ENCODE measurements around the gene LEPROT.

Gene LEPROT

DNA sequence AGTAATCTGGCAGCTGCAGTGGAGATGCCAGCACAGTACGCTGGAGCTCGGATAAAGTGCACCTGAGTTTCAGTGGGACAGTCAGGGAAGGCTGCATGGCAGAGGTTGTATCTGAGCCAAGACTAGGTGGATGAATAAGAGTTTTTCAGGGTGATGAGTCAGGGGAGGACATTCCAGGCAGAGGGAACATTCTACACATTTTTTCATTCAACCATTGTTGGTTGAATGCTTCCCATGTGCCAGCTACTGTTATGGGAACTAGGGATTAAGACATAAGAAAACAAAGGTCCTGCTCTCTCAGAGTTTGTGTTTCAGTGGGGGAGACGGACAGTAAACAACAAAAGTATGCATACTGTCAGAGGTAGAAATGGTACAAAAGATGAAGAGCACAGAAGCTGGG is 5.2 kb downstream of the LEPROT start:
- H3K36me3 ChIP-seq (ENCODE audit: control insufficient read depth, insufficient read depth, low read length), result no peaks in the 10 kb centered on the region
- H3K9me3 ChIP-seq (ENCODE audit: control insufficient read depth, low read length), result no peaks in the 10 kb centered on the region
- H3K9ac ChIP-seq, result no peak overlapping the region
- H3K27ac ChIP-seq, result no peak overlapping the region
- no peak overlapping the region for H3K4me2 ChIP-seq (ENCODE audit: low read length)
- no peaks in the 10 kb centered on the region for H3K4me1 ChIP-seq
- H3K79me2 ChIP-seq, result peaks cover 14% of the 10 kb centered on the region
- no peak overlapping the region for H2AFZ ChIP-seq
- H3K27me3 ChIP-seq (ENCODE audit: control insufficient read depth, insufficient read depth, low read length), result no peaks in the 10 kb centered on the region
- no peak overlapping the region for H3K4me3 ChIP-seq (ENCODE audit: low read depth, low read length)
- TF ChIP-seq, protein P1, sequence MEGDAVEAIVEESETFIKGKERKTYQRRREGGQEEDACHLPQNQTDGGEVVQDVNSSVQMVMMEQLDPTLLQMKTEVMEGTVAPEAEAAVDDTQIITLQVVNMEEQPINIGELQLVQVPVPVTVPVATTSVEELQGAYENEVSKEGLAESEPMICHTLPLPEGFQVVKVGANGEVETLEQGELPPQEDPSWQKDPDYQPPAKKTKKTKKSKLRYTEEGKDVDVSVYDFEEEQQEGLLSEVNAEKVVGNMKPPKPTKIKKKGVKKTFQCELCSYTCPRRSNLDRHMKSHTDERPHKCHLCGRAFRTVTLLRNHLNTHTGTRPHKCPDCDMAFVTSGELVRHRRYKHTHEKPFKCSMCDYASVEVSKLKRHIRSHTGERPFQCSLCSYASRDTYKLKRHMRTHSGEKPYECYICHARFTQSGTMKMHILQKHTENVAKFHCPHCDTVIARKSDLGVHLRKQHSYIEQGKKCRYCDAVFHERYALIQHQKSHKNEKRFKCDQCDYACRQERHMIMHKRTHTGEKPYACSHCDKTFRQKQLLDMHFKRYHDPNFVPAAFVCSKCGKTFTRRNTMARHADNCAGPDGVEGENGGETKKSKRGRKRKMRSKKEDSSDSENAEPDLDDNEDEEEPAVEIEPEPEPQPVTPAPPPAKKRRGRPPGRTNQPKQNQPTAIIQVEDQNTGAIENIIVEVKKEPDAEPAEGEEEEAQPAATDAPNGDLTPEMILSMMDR (IDR thresholded peaks at IDR 0.05), result no peak

DNA sequence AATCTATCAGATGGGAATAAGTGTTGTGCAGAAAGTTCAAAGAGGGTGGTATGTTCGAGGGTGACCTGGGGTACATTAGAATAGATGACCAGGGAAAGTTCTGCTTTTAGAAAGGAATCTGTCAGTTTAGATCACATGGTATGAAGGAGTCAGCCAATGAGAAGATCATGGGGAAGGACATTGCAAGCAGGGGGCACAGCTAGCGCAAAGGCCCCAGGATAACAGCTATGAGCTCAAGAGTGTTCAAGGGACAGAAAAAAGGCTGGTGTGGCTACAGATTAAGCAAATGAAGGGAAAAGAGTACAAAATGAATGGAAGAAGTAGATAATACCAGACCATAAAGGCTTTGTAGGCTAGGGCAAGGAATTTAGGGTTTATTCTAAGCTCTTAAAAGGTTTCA is 8.6 kb downstream of the LEPROT start:
- Histone ChIP-seq H3K27ac (peak overlapping the region; percentile 74), H3K9ac (no peak overlapping the region), H3K79me2 (peaks cover under 1% of the 10 kb centered on the region), H3K36me3 (ENCODE audit: control insufficient read depth, insufficient read depth, low read length) (no peaks in the 10 kb centered on the region), H3K9me3 (ENCODE audit: control insufficient read depth, low read length) (no peaks in the 10 kb centered on the region), H3K4me2 (ENCODE audit: low read length) (no peak overlapping the region), H2AFZ (no peak overlapping the region), H3K4me1 (peaks cover 9% of the 10 kb centered on the region), H3K4me3 (ENCODE audit: low read depth, low read length) (no peak overlapping the region), H3K27me3 (ENCODE audit: control insufficient read depth, insufficient read depth, low read length) (no peaks in the 10 kb centered on the region)
- TF ChIP-seq, protein P1 (IDR thresholded peaks at IDR 0.05), result no peak

DNA sequence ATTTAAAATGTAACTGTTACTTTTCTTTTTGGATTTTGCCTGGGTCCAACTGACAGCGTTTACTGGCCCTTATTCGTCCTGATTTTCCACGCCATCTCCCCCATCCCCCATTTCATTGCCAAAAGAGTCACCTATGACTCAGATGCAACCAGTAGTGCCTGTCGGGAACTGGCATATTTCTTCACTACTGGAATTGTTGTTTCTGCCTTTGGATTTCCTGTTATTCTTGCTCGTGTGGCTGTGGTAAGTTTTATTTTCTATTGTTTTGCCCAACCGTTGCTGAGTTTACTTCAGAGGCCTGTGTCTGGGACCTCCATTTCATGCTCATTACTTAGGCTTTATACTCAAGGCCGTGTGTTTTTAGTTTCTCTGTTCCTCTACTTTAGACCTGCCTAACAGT is 9.3 kb downstream of the LEPROT start:
- Histone ChIP-seq H3K79me2 (no peaks in the 10 kb centered on the region), H2AFZ (no peak overlapping the region), H3K4me1 (peaks cover 9% of the 10 kb centered on the region), H3K9ac (no peak overlapping the region), H3K4me2 (ENCODE audit: low read length) (no peak overlapping the region), H3K27me3 (ENCODE audit: control insufficient read depth, insufficient read depth, low read length) (no peaks in the 10 kb centered on the region), H3K36me3 (ENCODE audit: control insufficient read depth, insufficient read depth, low read length) (no peaks in the 10 kb centered on the region), H3K27ac (peak overlapping the region; percentile 74), H3K9me3 (ENCODE audit: control insufficient read depth, low read length) (no peaks in the 10 kb centered on the region), H3K4me3 (ENCODE audit: low read depth, low read length) (no peak overlapping the region)
- TF ChIP-seq, protein P1 (IDR thresholded peaks at IDR 0.05), result no peak

DNA sequence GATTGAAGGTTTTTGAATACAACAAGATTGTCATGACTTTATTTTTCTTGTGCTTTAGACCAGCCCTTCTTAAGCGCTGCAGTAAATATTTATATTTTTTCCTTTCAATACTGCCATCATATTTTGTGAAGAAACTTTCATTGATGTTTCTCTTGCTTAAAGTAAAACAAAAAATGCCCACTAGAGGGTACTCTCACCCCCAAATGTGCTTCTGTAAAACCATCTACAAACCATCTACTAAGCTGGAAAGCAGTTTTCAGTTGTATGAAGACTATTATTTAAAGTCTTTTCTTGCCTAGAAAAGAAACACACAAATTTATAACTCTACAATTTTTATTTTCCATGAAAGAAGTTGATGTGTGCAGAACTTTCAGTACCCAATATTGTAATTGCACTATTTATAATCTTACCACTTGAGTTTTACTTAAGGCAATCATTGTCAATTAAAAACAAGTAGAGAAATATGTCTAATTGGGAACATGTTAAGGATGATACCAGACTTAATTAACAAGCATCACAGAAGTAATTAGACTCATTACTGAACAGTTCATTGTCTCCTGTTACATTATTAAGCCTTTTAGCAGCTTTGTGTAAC is 10.7 kb downstream of the LEPROT start:
- Histone ChIP-seq H3K4me1 (peaks cover 15% of the 10 kb centered on the region), H3K36me3 (ENCODE audit: control insufficient read depth, insufficient read depth, low read length) (no peaks in the 10 kb centered on the region), H3K9ac (no peak overlapping the region), H3K4me3 (ENCODE audit: low read depth, low read length) (no peak overlapping the region), H3K9me3 (ENCODE audit: control insufficient read depth, low read length) (no peaks in the 10 kb centered on the region), H3K4me2 (ENCODE audit: low read length) (no peak overlapping the region), H2AFZ (no peak overlapping the region), H3K79me2 (no peaks in the 10 kb centered on the region), H3K27me3 (ENCODE audit: control insufficient read depth, insufficient read depth, low read length) (no peaks in the 10 kb centered on the region), H3K27ac (no peak overlapping the region)
- TF ChIP-seq, protein P1 (IDR thresholded peaks at IDR 0.05), result peak; percentile 55

DNA sequence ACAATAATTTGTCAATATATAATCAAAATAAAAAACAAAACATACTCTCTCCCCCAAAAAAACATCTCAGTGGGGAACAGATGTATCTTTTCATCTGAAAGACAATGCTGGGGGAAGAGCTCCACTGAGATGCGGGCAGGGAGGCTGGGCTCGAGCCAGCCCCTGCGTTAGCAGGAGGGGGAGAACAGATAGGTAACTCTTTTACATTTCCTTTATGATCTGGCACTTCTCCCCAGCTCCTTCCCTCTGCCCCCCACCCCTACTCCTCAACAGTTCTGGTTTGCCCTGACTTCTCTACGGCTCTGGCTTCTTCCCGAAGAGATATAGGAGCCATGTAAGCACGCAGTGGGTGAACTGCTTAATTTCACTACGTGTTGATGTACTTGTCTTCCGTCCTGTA is 12.4 kb downstream of the LEPROT start:
- H2AFZ ChIP-seq, result no peak overlapping the region
- no peak overlapping the region for H3K9ac ChIP-seq
- H3K36me3 ChIP-seq (ENCODE audit: control insufficient read depth, insufficient read depth, low read length), result no peaks in the 10 kb centered on the region
- TF ChIP-seq, protein P1 (IDR thresholded peaks at IDR 0.05), result no peak
- H3K27me3 ChIP-seq (ENCODE audit: control insufficient read depth, insufficient read depth, low read length), result no peaks in the 10 kb centered on the region
- no peak overlapping the region for H3K27ac ChIP-seq
- peaks cover 15% of the 10 kb centered on the region for H3K4me1 ChIP-seq
- H3K79me2 ChIP-seq, result no peaks in the 10 kb centered on the region
- no peaks in the 10 kb centered on the region for H3K9me3 ChIP-seq (ENCODE audit: control insufficient read depth, low read length)
- no peak overlapping the region for H3K4me2 ChIP-seq (ENCODE audit: low read length)
- H3K4me3 ChIP-seq (ENCODE audit: low read depth, low read length), result no peak overlapping the region
